Measurements from ENCODE around the gene EIF4B. TPM values are rescaled to one million over a fixed set of nuclear protein-coding genes. Genes with fewer than 3 reads are reported as not detected.
A peak's percentile ranks its signal among the peaks of the same experiment; 100 is the strongest.

Gene EIF4B
- total and polyA plus RNA-seq, 9 of the 15 experiments (the other 6 are each of a cell fraction or from before 2014, with no cell fraction given) = 138 to 669 (median 552) TPM

GRCh38 chr12:52975204-52975603, 31.1 kb upstream of the EIF4B start (continued):
- TF ChIP-seq REST (IDR thresholded peaks at IDR 0.05; ENCODE audit: borderline replicate concordance) (peak; percentile 31; the same call in 1 of the 2 replicates), REST (CRISPR knock-in tag; IDR thresholded peaks at IDR 0.05; ENCODE audit: low read depth) (no peak), ARID2 (IDR thresholded peaks at IDR 0.05) (0 out of 2 replicates have a peak, but pooled peaks have one; percentile 11), HNRNPK (IDR thresholded peaks at IDR 0.05; ENCODE audit: low read depth, low read length, poor library complexity, severe bottlenecking) (no peak), ATF7 (IDR thresholded peaks at IDR 0.05) (peak; percentile 51; the same call in 1 of the 2 replicates), CREB3 (tag; conservative IDR thresholded peaks at IDR 0.05; ENCODE audit: low read depth) (no peak), FIP1L1 (IDR thresholded peaks at IDR 0.05; ENCODE audit: low read depth, low read length, poor library complexity, severe bottlenecking) (no peak), PHF8 (IDR thresholded peaks at IDR 0.05; ENCODE audit: borderline replicate concordance, low read length) (no peak), ETV5 (CRISPR knock-in tag; IDR thresholded peaks at IDR 0.05; ENCODE audit: low read depth) (0 out of 2 replicates have a peak, but pooled peaks have one; percentile 32), RAD21 (CRISPR knock-in tag; conservative IDR thresholded peaks at IDR 0.05 in 1 of 2, IDR thresholded peaks at IDR 0.05 in 1 of 2) (peak; percentile 15 to 51; a peak in 2 of 4 replicates), ZNF785 (CRISPR knock-in tag; IDR thresholded peaks at IDR 0.05) (no peak), PCBP2 (IDR thresholded peaks at IDR 0.05; ENCODE audit: low read depth, low read length, poor library complexity, severe bottlenecking) (no peak), ZKSCAN8 (CRISPR knock-in tag; IDR thresholded peaks at IDR 0.05) (no peak), HDGF (IDR thresholded peaks at IDR 0.05) (no peak), SMAD4 (CRISPR knock-in tag; conservative IDR thresholded peaks at IDR 0.05) (0 out of 2 replicates have a peak, but pooled peaks have one; percentile 25), CTCF (IDR thresholded peaks at IDR 0.05 in 2 of 3, conservative IDR thresholded peaks at IDR 0.05 in 1 of 3; ENCODE audit: insufficient read depth in 2 of 3, low read depth in 1 of 3, low read length in 3 of 3) (peak in 1 of 3 experiments; percentile 21; a peak in 1 of 6 replicates)
